BE2C (cell line): ENCODE results near the gene IRF9.
A peak's percentile ranks its signal among the peaks of the same experiment; 100 is the strongest.

Source experiments
- DNase-seq: peaks from one replicate; pipeline ENCODE4 v3.0.0-alpha.2; 2020
- H3K27me3 ChIP-seq: fragments of 250-450 bp; sonication (Bioruptor Pico); 2 replicates; pipeline ENCODE4 v1.5.1; 2020; ENCODE audit warnings: mild to moderate bottlenecking
- H3K36me3 ChIP-seq: fragments of 250-450 bp; sonication (Bioruptor Pico); 2 replicates; pipeline ENCODE4 v1.5.1; 2020; ENCODE audit warnings: mild to moderate bottlenecking
- H3K4me1 ChIP-seq: fragments of 250-450 bp; sonication (Bioruptor Pico); 2 replicates; pipeline ENCODE4 v1.5.1; 2020
- H3K4me3 ChIP-seq: 2 replicates; pipeline ENCODE4 v1.5.1; 2011; ENCODE audit warnings: low read depth, low read length
- H3K9me3 ChIP-seq: fragments of 250-450 bp; sonication (Bioruptor Pico); 2 replicates; pipeline ENCODE4 v1.5.1; 2020
- CTCF ChIP-seq: IDR thresholded peaks from 2 replicates; pipeline ENCODE4 v1.5.1; 2012; ENCODE audit warnings: mild to moderate bottlenecking, low read depth, low read length

The IRF9 gene

GRCh38 chr14:24146453-24146977 lies 14.6 kb upstream of the IRF9 start, which contains the start of gene PSME2:
Gene PSME2, minus strand, starts transcription at chr14:24146610. Its CDS starts 29 bp downstream, at chr14:24146581.
- no peaks in the 10 kb centered on the region for H3K9me3 ChIP-seq
- H3K4me1 ChIP-seq = no peaks in the 10 kb centered on the region
- peaks cover 23% of the 10 kb centered on the region for H3K36me3 ChIP-seq
- no peak for TF ChIP-seq CTCF
- peak; percentile 99 for DNase-seq
- no peaks in the 10 kb centered on the region for H3K27me3 ChIP-seq
- peak within 1 kb of the TSS; percentile 90 for H3K4me3 ChIP-seq

- peak; percentile 98 for DNase-seq
- Histone ChIP-seq H3K36me3 (peaks cover 28% of the 10 kb centered on the region), H3K4me1 (no peaks in the 10 kb centered on the region)
These were observed 13.9 kb upstream of the IRF9 start, which contains the start of gene RNF31 for GRCh38 chr14:24146978-24147760. Gene RNF31, plus strand, starts transcription at chr14:24147498. Its CDS starts 201 bp downstream, at chr14:24147699.

GRCh38 chr14:24147761-24148428 lies 13.2 kb upstream of the IRF9 start:
- H3K36me3 ChIP-seq = peaks cover 34% of the 10 kb centered on the region

More at GRCh38 chr14:24146978-24147760, 13.9 kb upstream of the IRF9 start, which contains the start of gene RNF31:
- H3K9me3 ChIP-seq = no peaks in the 10 kb centered on the region
- peak within 1 kb of the TSS; percentile 90 for H3K4me3 ChIP-seq
- H3K27me3 ChIP-seq = no peaks in the 10 kb centered on the region
- TF ChIP-seq CTCF = no peak

GRCh38 chr14:24149302-24149969 lies 11.6 kb upstream of the IRF9 start:
- H3K9me3 ChIP-seq = no peaks in the 10 kb centered on the region
- TF ChIP-seq CTCF = no peak
- DNase-seq = no peak
- peaks cover 40% of the 10 kb centered on the region for H3K36me3 ChIP-seq
- no peaks in the 10 kb centered on the region for H3K27me3 ChIP-seq
- no peak overlapping the region for H3K4me3 ChIP-seq
- H3K4me1 ChIP-seq = no peaks in the 10 kb centered on the region

More at GRCh38 chr14:24147761-24148428, 13.2 kb upstream of the IRF9 start:
- no peak for DNase-seq
- peak overlapping the region; percentile 82 for H3K4me3 ChIP-seq
- no peaks in the 10 kb centered on the region for H3K9me3 ChIP-seq
- H3K4me1 ChIP-seq = no peaks in the 10 kb centered on the region
- TF ChIP-seq CTCF = no peak
- no peaks in the 10 kb centered on the region for H3K27me3 ChIP-seq

- Histone ChIP-seq H3K9me3 (no peaks in the 10 kb centered on the region), H3K27me3 (no peaks in the 10 kb centered on the region), H3K36me3 (peaks cover 47% of the 10 kb centered on the region), H3K4me3 (no peak overlapping the region), H3K4me1 (no peaks in the 10 kb centered on the region)
- no peak for TF ChIP-seq CTCF
- no peak for DNase-seq
These were observed 11.0 kb upstream of the IRF9 start for GRCh38 chr14:24150061-24150460.
